Measurements from ENCODE around the gene ZNF267.
"Not testable (repeated sequence)": the region's sequence is repeated elsewhere in the genome, so short reads cannot be mapped to it uniquely, and the experiment has no call there.

The ZNF267 gene

DNA sequence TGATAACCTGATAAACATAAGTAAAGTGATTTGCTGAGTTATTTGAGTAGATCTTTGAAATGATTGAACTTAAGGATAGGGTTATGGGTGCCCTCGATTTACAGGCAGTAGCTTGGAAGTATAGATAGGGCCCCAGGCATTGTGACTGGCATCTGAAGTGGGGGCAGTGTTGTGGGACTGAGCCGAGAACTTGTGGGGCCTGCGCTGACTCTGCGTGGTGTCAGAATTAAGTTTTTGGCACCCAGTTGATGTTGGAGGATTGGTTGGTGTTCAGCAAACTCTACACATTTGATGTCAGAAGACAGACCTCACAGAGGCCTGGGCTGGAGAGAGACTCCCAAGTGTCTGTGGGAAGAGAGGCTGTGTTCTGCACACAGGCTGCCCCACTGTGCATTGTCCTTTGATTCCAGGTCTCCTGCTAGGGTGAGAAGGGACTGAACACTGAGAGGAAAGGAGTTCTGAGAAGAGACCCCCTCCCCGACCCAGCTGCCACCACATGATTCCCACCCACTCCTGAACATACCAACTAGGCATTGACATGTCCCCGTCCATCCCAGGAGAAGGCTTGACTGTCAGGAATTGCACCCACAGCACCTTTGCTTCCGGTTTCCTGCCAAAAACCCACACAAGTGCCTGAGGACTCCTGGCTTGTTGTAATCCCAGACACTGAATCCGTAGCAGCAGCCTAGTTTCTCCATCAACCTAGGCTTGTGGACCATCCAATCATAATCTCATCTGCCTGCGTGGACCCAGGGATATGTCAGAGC lies 4.5 kb downstream of the ZNF267 start:
- DNase-seq (ENCODE audit: low read depth in 2 of 2) = no peak

DNA sequence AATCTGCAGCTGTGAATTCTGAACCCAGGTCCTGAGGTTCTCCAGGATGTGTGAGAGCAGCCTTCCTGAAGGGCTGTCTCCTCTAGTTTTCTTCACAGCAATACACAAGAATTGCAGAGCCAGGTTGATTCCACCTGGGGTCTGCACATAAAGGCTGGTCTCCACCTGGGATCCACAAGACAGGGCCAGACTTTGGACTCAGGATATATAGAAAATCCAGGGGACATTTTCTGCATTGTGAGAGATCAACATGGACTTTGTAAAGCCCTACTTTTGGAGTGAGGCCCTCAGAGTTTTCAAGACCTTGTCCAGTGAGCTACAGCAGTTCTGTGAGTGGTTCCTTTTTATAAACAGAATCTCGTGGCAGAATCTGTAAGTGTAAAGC lies 6.3 kb downstream of the ZNF267 start:
- no peak for DNase-seq (ENCODE audit: low read depth in 2 of 2)

DNA sequence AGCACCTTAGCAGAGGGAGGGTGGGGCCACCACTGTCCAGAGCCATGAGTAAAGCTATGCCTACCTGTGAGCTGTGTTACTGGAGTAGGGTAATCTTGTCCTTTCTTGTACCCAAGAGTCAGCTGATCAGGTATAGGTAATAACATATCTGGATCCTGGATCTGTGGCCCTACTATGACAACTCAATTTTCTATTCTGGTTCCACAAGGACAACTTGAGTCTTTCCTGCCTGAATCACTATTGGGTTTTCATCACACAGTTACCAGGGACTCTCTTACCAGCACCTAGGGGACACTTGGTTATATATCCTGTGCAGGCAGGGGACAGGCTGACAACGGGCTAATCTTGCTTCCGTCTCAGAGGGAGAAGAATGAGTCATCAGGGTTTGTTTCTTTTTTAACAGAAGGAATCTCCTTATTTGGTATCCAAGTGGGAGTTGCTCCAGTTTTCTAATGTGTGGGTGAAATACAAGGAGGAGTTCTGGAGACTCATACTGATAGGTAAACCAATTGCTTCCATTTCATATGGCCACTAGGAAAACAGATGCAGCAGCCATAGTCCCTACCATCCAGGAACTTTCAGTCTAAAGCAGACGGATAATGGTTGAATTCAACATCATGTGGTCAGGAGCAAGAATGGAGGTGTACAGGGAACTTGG lies 6.8 kb downstream of the ZNF267 start:
- no peak for DNase-seq (ENCODE audit: low read depth in 2 of 2)

DNA sequence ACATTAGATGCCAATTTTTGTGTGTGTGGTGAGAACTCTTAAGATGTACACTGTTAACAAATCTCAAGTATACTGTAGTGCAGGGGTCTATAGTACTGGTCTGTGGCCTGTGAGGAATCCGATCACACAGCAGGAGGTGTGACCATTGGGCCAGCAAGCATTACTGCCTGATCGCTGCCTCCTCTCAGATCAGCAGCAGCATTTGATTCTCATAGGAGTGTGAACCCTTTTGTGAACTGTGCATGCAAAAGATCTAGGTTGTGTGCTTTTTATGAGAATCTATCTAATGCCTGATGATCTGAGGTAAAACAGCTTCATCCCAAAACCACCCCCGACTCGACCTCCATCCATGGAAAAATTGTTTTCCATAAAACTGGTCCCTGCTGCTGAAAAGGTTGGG lies 12.6 kb downstream of the ZNF267 start:
- DNase-seq (ENCODE audit: low read depth in 2 of 2) = no peak

DNA sequence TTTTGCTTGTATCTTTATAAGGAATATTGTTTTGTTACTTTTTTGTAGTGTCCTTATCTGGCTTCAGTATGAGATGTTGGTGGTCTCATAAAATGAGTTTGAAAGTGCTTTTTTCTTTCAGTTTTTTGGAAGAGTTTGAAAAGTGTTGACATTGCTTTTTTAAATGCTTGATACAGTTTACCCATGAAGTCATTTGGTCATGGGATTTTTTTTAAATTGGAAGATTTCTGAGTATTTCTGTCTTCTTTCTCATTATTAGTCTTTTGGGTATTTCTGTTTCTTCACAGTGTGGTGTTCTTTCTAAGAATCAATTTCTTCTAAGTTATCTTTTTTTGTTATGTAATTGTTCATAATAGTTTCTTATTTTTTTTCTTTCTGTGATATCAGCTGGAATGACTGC lies 15.1 kb downstream of the ZNF267 start:
- DNase-seq (ENCODE audit: low read depth in 2 of 2) = no peak

DNA sequence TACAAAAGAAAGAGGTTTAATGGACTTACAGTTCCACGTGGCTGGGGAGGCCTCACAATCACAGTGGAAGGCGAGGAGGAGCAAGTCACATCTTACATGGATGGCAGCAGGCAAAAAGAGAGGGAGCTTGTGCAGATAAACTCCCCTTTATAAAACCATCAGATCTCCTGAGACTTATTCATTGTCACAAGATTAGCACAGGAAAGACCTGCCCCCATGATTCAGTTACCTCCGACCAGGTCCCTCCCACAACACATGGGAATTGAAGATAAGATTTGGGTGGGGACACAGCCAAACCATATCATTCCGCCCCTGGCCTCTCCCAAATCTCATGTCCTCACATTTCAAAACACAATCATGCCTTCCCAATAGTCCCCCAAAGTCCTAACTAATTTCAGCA lies 18.5 kb downstream of the ZNF267 start:
- not testable (repeated sequence) for DNase-seq (ENCODE audit: low read depth in 2 of 2)

DNA sequence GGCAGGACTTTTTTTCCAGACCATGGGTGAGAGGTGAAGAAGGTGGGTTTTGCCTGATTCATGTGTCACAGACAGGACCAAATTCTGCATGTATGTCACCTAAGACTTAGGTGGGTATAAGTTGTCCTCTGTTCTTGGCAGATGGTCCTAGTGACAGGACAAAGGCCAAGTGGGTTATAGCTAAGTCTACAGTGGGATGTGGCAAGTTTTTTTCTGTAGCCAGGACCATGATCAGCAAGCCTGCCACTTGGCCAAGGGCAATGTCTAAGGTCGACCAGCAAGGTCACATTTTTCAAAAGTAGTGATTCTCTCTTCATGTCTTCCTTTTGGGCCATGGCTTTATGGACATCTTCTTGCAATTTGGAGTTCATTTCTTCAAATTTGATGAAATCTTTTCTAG lies 20.2 kb downstream of the ZNF267 start:
- DNase-seq (ENCODE audit: low read depth in 2 of 2) = no peak

DNA sequence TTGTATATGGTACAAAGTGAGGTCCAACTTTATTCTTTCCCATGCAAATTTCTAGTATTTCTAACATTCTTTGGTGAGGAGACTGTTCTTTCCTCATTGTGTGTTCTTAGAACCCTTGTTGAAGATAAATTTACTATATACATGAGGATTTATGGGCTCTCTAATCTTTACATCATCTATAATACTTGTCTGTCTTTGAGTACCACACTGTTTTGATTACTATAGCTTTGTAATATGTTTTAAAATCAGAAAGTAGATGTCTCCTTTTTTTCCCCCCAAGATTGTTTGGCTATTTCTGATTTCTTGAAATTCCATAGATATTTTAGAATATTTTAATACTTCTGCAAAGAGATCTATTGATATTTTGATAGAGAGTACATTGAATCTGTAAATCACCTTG lies 23.7 kb downstream of the ZNF267 start:
- DNase-seq (ENCODE audit: low read depth in 2 of 2) = no peak

DNA sequence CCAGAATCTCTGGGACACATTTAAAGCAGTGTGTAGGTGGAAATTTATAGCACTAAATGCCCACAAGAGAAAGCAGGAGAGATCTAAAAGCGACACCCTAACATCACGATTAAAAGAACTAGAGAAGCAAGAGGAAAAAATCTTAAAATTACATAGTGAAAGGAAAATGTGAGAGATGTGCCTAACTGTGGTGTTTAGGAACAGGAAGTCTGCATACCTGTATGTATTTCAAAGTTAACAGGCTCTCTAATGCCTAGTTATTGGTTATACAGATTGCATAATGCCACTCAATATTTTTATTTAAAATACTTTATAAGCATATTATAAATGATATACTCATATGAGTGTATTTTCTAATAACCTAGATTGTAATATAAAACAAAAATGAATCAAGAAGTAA lies 25.9 kb downstream of the ZNF267 start:
- DNase-seq (ENCODE audit: low read depth in 2 of 2) = no peak

DNA sequence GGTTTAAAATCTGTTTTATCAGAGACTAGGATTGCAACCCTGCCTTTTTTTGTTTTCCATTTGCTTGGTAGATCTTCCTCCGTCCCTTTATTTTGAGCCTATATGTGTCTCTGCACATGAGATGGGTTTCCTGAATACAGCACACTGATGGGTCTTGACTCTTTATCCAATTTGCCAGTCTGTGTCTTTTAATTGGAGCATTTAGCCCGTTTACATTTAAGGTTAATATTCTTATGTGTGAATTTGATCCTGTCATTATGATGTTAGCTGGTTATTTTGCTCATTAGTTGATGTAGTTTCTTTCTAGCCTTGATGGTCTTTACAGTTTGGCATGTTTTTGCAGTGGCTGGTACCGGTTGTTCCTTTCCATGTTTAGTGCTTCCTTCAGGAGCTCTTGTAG lies 31.0 kb downstream of the ZNF267 start:
- DNase-seq (ENCODE audit: low read depth in 2 of 2) = not testable (repeated sequence)

DNA sequence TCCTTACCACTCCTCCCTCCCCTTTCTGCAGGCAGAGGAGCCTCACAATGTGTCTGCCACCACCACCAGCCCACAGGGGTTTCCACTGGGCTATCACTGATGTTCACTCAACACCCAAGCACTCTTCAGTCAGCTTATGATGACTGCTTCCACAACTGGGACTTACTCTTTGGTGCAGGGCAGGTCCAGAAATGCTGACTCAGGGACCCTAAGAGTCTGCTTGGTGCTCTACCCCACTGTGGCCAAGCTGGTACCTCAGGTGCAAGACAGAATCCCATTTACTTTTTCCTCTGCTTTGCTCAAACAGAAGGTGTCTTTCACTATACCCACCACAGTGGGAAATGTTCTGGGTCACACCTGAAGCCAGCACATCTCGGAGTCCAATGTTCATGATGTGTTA lies 40.1 kb downstream of the ZNF267 start:
- DNase-seq (ENCODE audit: low read depth in 2 of 2) = no peak

DNA sequence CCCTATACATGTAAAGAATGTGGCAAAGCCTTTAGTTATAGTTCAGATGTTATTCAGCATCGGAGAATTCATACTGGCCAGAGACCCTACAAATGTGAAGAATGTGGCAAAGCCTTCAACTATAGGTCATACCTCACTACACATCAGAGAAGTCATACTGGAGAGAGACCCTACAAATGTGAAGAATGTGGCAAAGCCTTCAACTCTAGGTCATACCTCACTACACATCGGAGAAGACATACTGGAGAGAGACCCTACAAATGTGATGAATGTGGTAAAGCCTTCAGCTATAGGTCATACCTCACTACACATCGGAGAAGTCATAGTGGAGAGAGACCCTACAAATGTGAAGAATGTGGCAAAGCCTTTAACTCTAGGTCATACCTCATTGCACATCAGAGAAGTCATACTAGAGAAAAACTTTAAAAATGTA lies 42.5 kb downstream of the ZNF267 start:
- DNase-seq (ENCODE audit: low read depth in 2 of 2) = no peak

DNA sequence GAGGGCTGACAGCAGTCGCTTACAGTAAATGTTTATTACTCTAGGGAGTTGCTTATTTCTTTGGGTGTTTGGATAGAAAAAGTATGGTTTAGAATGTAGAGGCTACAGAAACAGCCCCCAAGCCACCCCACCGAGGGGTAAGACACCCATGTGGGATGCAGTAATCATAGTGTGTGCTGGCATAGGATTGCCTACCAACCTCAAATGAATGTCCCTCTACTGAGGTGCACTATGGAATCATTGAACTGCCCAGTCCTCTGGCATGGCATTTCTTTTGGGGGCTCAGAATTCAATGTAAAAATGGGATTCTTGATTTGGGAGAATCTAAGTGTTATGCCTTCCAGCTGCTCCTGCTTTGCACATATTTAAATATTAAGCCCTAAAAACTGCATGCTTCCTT lies 46.8 kb downstream of the ZNF267 start:
- DNase-seq (ENCODE audit: low read depth in 2 of 2) = no peak

DNA sequence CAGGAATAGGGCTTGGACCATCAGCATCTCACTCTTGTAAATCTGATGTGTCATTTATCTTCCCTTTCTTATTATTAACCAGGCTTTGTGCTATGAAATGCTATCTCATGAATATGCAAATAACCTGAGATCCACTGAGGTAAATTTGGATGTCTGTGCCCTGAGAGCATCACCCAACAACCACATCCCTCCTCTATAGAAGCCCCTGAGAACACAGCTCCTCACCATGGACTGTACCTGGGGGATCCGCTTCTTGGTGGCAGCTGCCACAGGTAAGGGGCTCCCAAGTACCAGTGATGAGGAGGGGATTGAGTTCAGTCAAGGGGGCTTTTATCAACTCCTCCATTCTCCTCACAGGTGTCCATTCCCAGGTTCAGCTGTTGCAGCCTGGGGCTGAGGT lies 78.2 kb downstream of the ZNF267 start:
- not testable (repeated sequence) for DNase-seq (ENCODE audit: low read depth in 2 of 2)

DNA sequence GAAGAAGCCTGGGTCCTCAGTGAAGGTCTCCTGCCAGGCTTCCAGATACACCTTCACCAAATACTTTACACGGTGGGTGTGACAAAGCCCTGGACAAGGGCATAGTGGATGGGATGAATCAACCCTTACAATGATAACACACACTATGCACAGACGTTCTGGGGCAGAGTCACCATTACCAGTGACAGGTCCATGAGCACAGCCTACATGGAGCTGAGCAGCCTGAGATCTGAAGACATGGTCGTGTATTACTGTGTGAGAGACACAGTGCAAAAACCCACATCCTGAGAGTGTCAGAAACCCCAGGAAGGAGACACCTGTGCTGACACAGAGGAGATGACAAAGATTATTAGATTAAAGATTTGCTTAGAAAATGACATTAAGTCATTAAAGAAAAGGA lies 78.6 kb downstream of the ZNF267 start:
- not testable (repeated sequence) for DNase-seq (ENCODE audit: low read depth in 2 of 2)

DNA sequence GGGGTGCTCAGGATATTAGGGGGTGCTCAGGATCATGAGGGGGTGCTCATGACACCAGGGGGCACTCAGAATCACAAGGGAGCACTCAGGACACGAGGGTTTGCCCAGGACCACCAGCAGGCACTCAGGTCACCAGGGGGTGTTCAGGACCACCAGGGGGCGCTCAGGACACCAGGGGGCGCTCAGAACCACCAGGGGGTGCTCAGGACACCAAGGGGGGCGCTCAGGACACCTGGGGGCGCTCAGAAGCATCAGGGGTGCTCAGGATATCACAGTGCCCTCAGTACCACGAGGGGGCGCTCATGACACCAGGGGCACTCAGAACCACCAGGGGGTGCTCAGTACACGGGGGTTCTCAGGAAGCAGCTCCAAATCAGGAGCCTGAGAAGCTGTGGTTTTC lies 82.6 kb downstream of the ZNF267 start:
- DNase-seq (ENCODE audit: low read depth in 2 of 2) = peak in 1 of 2 donors; percentile 17

DNA sequence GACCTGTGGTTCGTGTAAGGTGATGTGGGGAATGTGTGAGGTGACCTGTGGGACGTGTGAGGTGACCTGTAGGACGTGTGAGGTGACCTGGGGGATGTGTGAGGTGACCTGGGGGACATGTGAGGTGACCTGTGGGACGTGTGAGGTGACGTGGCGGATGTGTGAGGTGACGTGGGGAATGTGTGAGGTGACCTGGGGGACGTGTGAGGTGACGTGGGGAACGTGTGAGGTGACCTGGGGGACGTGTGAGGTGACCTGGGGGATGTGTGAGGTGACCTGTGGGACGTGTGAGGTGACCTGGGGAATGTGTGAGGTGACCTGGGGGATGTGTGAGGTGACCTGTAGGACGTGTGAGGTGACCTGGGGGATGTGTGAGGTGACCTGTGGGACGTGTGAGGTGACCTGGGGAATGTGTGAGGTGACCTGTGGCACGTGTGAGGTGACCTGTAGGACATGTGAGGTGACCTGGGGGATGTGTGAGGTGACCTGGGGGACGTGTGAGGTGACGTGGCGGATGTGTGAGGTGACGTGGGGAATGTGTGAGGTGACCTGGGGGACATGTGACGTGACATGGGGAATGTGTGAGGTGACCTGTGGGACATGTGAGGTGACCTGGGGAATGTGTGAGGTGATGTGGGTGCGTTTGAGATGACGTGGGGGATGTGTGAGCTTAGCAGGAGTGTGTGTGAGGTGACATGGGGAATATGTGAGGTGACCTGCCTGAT lies 86.7 kb downstream of the ZNF267 start:
- not testable (repeated sequence) for DNase-seq (ENCODE audit: low read depth in 2 of 2)
